ENCODE results near the gene OR2M4.
A peak's percentile ranks its signal among the peaks of the same experiment; 100 is the strongest.
"Not testable (repeated sequence)": the region's sequence is repeated elsewhere in the genome, so short reads cannot be mapped to it uniquely, and the experiment has no call there.

OR2M4 gene

GRCh38 chr1:248231117-248231516, at the start of gene OR2M4:
Gene OR2M4, plus strand, starts transcription at chr1:248231417. Its CDS starts 7,512 bp downstream, at chr1:248238929.
- DNase-seq (ENCODE audit: low spot score), result no peak

GRCh38 chr1:248183996-248184395, 47.2 kb upstream of the OR2M4 start:
- DNase-seq (ENCODE audit: low spot score), result no peak

- no peak for DNase-seq (ENCODE audit: low spot score)
Observed at GRCh38 chr1:248187363-248187762, 43.9 kb upstream of the OR2M4 start.

GRCh38 chr1:248189026-248189425, 42.2 kb upstream of the OR2M4 start:
- DNase-seq (ENCODE audit: low spot score), result no peak

- DNase-seq (ENCODE audit: low spot score), result no peak
Observed at GRCh38 chr1:248194117-248194516, 37.1 kb upstream of the OR2M4 start.

- DNase-seq (ENCODE audit: low spot score), result no peak
Observed at GRCh38 chr1:248196965-248197364, 34.3 kb upstream of the OR2M4 start, which contains the start of gene OR2M3. Gene OR2M3, plus strand, starts transcription at chr1:248197265. Its CDS starts 5,803 bp downstream, at chr1:248203068.

GRCh38 chr1:248215880-248216279, 15.3 kb upstream of the OR2M4 start:
- no peak for DNase-seq (ENCODE audit: low spot score)

GRCh38 chr1:248225537-248225936, 5.7 kb upstream of the OR2M4 start:
- no peak for DNase-seq (ENCODE audit: low spot score)

- no peak for DNase-seq (ENCODE audit: low spot score)
Observed at GRCh38 chr1:248229360-248229908, 1.8 kb upstream of the OR2M4 start.

GRCh38 chr1:248239478-248239877, 8.3 kb downstream of the OR2M4 start:
- no peak for DNase-seq (ENCODE audit: low spot score)

GRCh38 chr1:248243204-248243603, 12.0 kb downstream of the OR2M4 start:
- peak; percentile 27 for DNase-seq (ENCODE audit: low spot score)

- not testable (repeated sequence) for DNase-seq (ENCODE audit: low spot score)
Observed at GRCh38 chr1:248259309-248259708, 28.1 kb downstream of the OR2M4 start.

- DNase-seq (ENCODE audit: low spot score), result no peak
Observed at GRCh38 chr1:248268178-248268577, 37.0 kb downstream of the OR2M4 start.

GRCh38 chr1:248273225-248273624, 42.0 kb downstream of the OR2M4 start:
- DNase-seq (ENCODE audit: low spot score), result not testable (repeated sequence)

GRCh38 chr1:248277876-248278275, 46.7 kb downstream of the OR2M4 start, which contains the start of gene OR2T33:
Gene OR2T33, minus strand, starts transcription at chr1:248277976. Its CDS starts 4,162 bp downstream, at chr1:248273814.
- DNase-seq (ENCODE audit: low spot score), result no peak

GRCh38 chr1:248288391-248288790, 57.2 kb downstream of the OR2M4 start:
- no peak for DNase-seq (ENCODE audit: low spot score)

Data from CD4-positive, alpha-beta T cell treated with Interleukin-15 for 4 hours (primary cell).